ENCODE measurements around the gene CCN2. TPM values are rescaled to one million over a fixed set of nuclear protein-coding genes. Genes with fewer than 3 reads are reported as not detected.

The CCN2 gene
- total RNA-seq, 1 experiment from 2014 or later: 16.1 TPM

DNA sequence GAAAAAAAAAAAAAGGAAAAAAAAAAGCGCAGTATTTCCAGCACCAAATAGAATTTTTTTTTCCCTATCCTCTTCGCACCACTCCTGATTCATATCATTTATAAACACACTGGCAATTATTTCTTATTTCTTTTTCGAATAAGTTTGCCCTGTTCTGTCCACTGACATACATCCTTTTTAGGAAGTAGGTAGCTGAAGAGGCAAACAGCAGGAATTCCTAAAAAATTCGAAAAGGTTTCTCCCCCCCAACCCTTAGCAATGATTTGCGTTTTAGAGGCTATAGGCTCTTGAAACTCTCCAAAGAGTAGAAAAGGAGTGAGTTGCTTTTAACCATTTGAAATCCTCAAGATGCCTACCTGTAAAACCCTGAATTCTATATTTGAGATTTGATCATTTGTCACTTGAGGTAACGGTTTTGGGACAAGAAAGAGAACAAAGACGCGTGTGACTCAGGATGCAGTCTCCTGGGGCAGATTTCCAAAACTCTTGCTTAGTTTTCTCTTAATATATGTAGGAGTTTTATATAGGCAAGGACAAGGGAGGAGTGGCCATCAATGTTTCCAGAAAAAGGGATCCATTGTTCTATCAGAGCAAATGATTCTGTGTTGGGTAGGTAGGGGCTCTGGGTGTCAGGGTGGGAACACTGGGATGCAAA, 531 bp upstream of the CCN2 start:
- Mint-ChIP-seq H3K4me3 (ENCODE audit: unreplicated experiment) (peak overlapping the region; percentile 84), H3K4me1 (ENCODE audit: low read depth, unreplicated experiment) (peaks cover 7% of the 10 kb centered on the region), H3K27ac (ENCODE audit: unreplicated experiment) (peak overlapping the region; percentile 87), H3K27me3 (ENCODE audit: insufficient read depth, unreplicated experiment) (no peaks in the 10 kb centered on the region), H3K36me3 (ENCODE audit: insufficient read depth, unreplicated experiment) (peaks cover 26% of the 10 kb centered on the region), H3K9me3 (ENCODE audit: unreplicated experiment) (no peaks in the 10 kb centered on the region)
- POLR2A ChIA-PET: interaction anchor here (0.5 to 1.2 kb wide), 27 partner anchors 9 to 1784 kb away, joined by 3 to 26 read pairs (median 4); partner anchors contain the start of gene STX7
- Histone ChIP-seq H3K9me3 (peaks cover 4% of the 10 kb centered on the region; the same call in 1 of the 2 replicates), H3K27me3 (replicated peaks; ENCODE audit: control insufficient read depth, insufficient read depth, low read length) (no peaks in the 10 kb centered on the region), H3K4me3 (ENCODE audit: low read depth, low read length) (peak overlapping the region; percentile 19; the same call in 1 of the 2 replicates), H3K4me1 (peaks cover 16% of the 10 kb centered on the region), H3K36me3 (ENCODE audit: control insufficient read depth, insufficient read depth, low read length) (peaks cover 7% of the 10 kb centered on the region)
- intact Hi-C loops (cut with micrococcal nuclease; ENCODE audit: unreplicated experiment): loop anchor here (1.0 to 2.0 kb wide), 3 partner anchors 25 to 109 kb away; no protein-coding TSS in a partner anchor
- TF ChIP-seq, protein P1, sequence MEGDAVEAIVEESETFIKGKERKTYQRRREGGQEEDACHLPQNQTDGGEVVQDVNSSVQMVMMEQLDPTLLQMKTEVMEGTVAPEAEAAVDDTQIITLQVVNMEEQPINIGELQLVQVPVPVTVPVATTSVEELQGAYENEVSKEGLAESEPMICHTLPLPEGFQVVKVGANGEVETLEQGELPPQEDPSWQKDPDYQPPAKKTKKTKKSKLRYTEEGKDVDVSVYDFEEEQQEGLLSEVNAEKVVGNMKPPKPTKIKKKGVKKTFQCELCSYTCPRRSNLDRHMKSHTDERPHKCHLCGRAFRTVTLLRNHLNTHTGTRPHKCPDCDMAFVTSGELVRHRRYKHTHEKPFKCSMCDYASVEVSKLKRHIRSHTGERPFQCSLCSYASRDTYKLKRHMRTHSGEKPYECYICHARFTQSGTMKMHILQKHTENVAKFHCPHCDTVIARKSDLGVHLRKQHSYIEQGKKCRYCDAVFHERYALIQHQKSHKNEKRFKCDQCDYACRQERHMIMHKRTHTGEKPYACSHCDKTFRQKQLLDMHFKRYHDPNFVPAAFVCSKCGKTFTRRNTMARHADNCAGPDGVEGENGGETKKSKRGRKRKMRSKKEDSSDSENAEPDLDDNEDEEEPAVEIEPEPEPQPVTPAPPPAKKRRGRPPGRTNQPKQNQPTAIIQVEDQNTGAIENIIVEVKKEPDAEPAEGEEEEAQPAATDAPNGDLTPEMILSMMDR (IDR thresholded peaks at IDR 0.05; ENCODE audit: insufficient read depth in 1 of 2, low read depth in 1 of 2, low read length in 1 of 2, severe bottlenecking in 1 of 2, unreplicated experiment in 1 of 2): no peak
- DNase-seq: no peak
- no TSS peak for BruUV-seq (replicated peaks)
- CTCF ChIA-PET: interaction anchor here (0.5 to 1.1 kb wide), 9 partner anchors 14 to 328 kb away, joined by 3 to 6 read pairs (median 3); partner anchors contain the start of gene MED23

DNA sequence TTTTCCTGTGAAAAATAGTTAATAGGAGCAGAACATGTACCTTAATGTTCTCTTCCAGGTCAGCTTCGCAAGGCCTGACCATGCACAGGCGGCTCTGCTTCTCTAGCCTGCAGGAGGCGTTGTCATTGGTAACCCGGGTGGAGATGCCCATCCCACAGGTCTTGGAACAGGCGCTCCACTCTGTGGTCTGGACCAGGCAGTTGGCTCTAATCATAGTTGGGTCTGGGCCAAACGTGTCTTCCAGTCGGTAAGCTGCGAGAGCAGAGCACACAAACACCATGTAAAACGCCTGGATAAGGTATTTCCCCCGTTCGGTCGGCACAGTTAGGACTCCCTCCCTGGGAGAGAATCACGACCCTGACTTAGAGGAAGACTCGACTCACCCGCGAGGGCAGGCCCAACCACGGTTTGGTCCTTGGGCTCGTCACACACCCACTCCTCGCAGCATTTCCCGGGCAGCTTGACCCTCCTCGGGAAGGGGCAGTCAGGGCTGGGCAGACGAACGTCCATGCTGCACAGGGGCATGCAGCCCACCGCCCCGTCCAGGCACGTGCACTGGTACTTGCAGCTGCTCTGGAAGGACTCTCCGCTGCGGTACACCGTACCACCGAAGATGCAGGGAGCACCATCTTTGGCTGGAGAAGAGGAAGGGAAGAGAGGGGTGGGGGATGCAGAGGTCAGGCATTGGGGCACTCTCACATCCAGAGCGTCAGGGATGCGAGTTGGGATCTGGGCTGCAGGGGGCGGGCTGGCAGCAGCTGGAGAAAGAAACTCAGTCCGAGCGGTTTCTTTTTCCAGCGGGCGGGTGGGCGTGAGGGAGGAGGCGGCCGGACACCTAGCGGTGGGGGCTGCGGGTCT, 1.0 kb downstream of the CCN2 start:
- peak; percentile 76 to 77 for DNase-seq
- Histone ChIP-seq H3K27me3 (replicated peaks; ENCODE audit: control insufficient read depth, insufficient read depth, low read length) (no peaks in the 10 kb centered on the region), H3K9me3 (peaks cover 4% of the 10 kb centered on the region; the same call in 1 of the 2 replicates), H3K36me3 (ENCODE audit: control insufficient read depth, insufficient read depth, low read length) (peaks cover 7% of the 10 kb centered on the region), H3K4me1 (peaks cover 16% of the 10 kb centered on the region), H3K4me3 (ENCODE audit: low read depth, low read length) (peak overlapping the region; percentile 66)
- no TSS peak for BruUV-seq (replicated peaks)
- no peaks in the 10 kb centered on the region for H3K9me3 Mint-ChIP-seq (ENCODE audit: unreplicated experiment)
- H3K4me3 Mint-ChIP-seq (ENCODE audit: unreplicated experiment): peak overlapping the region; percentile 84
- POLR2A ChIA-PET: interaction anchor here (0.6 to 1.5 kb wide), 3 partner anchors 8 to 69 kb away, joined by 3 to 4 read pairs (median 4); no protein-coding TSS in a partner anchor
- intact Hi-C loops (cut with micrococcal nuclease; ENCODE audit: unreplicated experiment): loop anchor here (1.0 to 2.0 kb wide), 3 partner anchors 27 to 211 kb away; no protein-coding TSS in a partner anchor
- no peak overlapping the region for H3K27ac Mint-ChIP-seq (ENCODE audit: unreplicated experiment)
- no peaks in the 10 kb centered on the region for H3K27me3 Mint-ChIP-seq (ENCODE audit: insufficient read depth, unreplicated experiment)
- CTCF ChIA-PET: interaction anchor here (0.6 to 1.1 kb wide), 2 partner anchors 121 to 193 kb away, joined by 3 to 6 read pairs; no protein-coding TSS in a partner anchor
- peaks cover 26% of the 10 kb centered on the region for H3K36me3 Mint-ChIP-seq (ENCODE audit: insufficient read depth, unreplicated experiment)
- TF ChIP-seq, protein P1 (IDR thresholded peaks at IDR 0.05; ENCODE audit: insufficient read depth in 1 of 2, low read depth in 1 of 2, low read length in 1 of 2, severe bottlenecking in 1 of 2, unreplicated experiment in 1 of 2): peak; percentile 47 to 75
- H3K4me1 Mint-ChIP-seq (ENCODE audit: low read depth, unreplicated experiment): peaks cover 7% of the 10 kb centered on the region

DNA sequence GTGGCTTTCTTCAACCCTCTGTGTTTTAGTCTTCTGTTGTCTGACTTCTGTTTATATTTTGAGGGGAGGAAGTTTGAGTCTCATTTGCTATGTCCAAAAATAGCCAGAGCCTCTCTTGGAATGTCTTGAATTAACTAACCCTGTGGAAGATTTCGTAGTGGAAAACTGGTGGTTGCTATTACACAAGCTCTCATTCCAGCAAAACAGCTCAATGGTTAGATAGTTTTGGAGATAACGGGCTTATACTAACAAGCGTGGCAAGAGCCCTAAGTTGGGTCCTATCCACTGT, 1.6 kb downstream of the CCN2 start:
- TF ChIP-seq, protein P1 (IDR thresholded peaks at IDR 0.05; ENCODE audit: insufficient read depth in 1 of 2, low read depth in 1 of 2, low read length in 1 of 2, severe bottlenecking in 1 of 2, unreplicated experiment in 1 of 2): no peak
- no peak for DNase-seq
- H3K4me1 ChIP-seq: peaks cover 16% of the 10 kb centered on the region
- CTCF ChIA-PET: no interaction called here
- H3K27me3 ChIP-seq (replicated peaks; ENCODE audit: control insufficient read depth, insufficient read depth, low read length): no peaks in the 10 kb centered on the region
- POLR2A ChIA-PET: interaction anchor here (1.5 kb wide), 1 partner anchor 9 kb away, joined by 4 read pairs; no protein-coding TSS in a partner anchor
- peaks cover 26% of the 10 kb centered on the region for H3K36me3 Mint-ChIP-seq (ENCODE audit: insufficient read depth, unreplicated experiment)
- no peak overlapping the region for H3K4me3 ChIP-seq (ENCODE audit: low read depth, low read length)
- no peaks in the 10 kb centered on the region for H3K27me3 Mint-ChIP-seq (ENCODE audit: insufficient read depth, unreplicated experiment)
- no peaks in the 10 kb centered on the region for H3K9me3 Mint-ChIP-seq (ENCODE audit: unreplicated experiment)
- H3K36me3 ChIP-seq (ENCODE audit: control insufficient read depth, insufficient read depth, low read length): peaks cover 7% of the 10 kb centered on the region
- H3K27ac Mint-ChIP-seq (ENCODE audit: unreplicated experiment): no peak overlapping the region
- intact Hi-C loops (cut with micrococcal nuclease; ENCODE audit: unreplicated experiment): no loop called here
- BruUV-seq (replicated peaks): no TSS peak
- H3K9me3 ChIP-seq: peaks cover 4% of the 10 kb centered on the region; the same call in 1 of the 2 replicates
- H3K4me3 Mint-ChIP-seq (ENCODE audit: unreplicated experiment): peak overlapping the region; percentile 84
- peaks cover 7% of the 10 kb centered on the region for H3K4me1 Mint-ChIP-seq (ENCODE audit: low read depth, unreplicated experiment)
